Activated B cell treated with CpG ODN at 0.5 μM for 24 hours (primary cell): Measurements from ENCODE around the gene SLCO1C1. TPM values are rescaled to one million over a fixed set of nuclear protein-coding genes. Genes with fewer than 3 reads are reported as not detected.

Source experiments
- ATAC-seq: fragments of 200-7000 bp; cut with Tn5 transposase; one replicate; pipeline ENCODE4 v1.10.0; 2021; ENCODE audit warnings: low read depth, mild to moderate bottlenecking, moderate library complexity
- CTCF ChIA-PET: fragments of 350-600 bp; sonication (Branson Sonifier 250); formaldehyde crosslinking; loops from one replicate; lab custom pipeline; 2021; ENCODE audit warnings: antibody characterized with exemption; lab: Charles Lee
- POLR2A ChIA-PET: fragments of 350-600 bp; sonication (Branson Sonifier 250); formaldehyde crosslinking; loops from one replicate; lab custom pipeline; 2021; ENCODE audit warnings: antibody characterized with exemption; lab: Charles Lee
- DNase-seq: peaks from one replicate; pipeline ENCODE4 v3.0.0; 2022
- H3K27ac Mint-ChIP-seq: one replicate; pipeline ENCODE4 v1.8.0; 2020; ENCODE audit warnings: mixed read lengths
- H3K27me3 Mint-ChIP-seq: one replicate; pipeline ENCODE4 v1.8.0; 2021; ENCODE audit warnings: mixed read lengths
- H3K36me3 Mint-ChIP-seq: one replicate; pipeline ENCODE4 v1.8.0; 2021; ENCODE audit warnings: low read depth, mixed read lengths
- H3K4me1 Mint-ChIP-seq: one replicate; pipeline ENCODE4 v1.8.0; 2021; ENCODE audit warnings: mixed read lengths
- H3K4me3 Mint-ChIP-seq: one replicate; pipeline ENCODE4 v1.8.0; 2020; ENCODE audit warnings: mild to moderate bottlenecking, mixed read lengths
- H3K9me3 Mint-ChIP-seq: one replicate; pipeline ENCODE4 v1.8.0; 2020; ENCODE audit warnings: mixed read lengths
- CTCF ChIP-seq: fragments of 200-600 bp; IDR thresholded peaks from one replicate; pipeline ENCODE4 v1.8.0; 2022; ENCODE audit warnings: antibody characterized with exemption, mild to moderate bottlenecking
- intact Hi-C: fragments of 100-400 bp; cut with micrococcal nuclease; formaldehyde crosslinking; loops from one replicate; pipeline ENCODE4 v1.15.1; 2024
- total RNA-seq: library from RNA; stranded (reverse); gene quantifications from 2 replicates; pipeline ENCODE4 v1.2.3, GENCODE V29; 2022

SLCO1C1 gene
- total RNA-seq, 1 donor from 2014 or later = not detected

- Mint-ChIP-seq H3K27ac (no peak overlapping the region), H3K36me3 (no peaks in the 10 kb centered on the region), H3K4me1 (no peaks in the 10 kb centered on the region), H3K9me3 (peaks cover 11% of the 10 kb centered on the region), H3K27me3 (no peaks in the 10 kb centered on the region), H3K4me3 (no peak overlapping the region)
- intact Hi-C loops = no loop called here
- POLR2A ChIA-PET = no interaction called here
- ATAC-seq (no peak), DNase-seq (no peak)
- TF ChIP-seq CTCF = no peak
- CTCF ChIA-PET = no interaction called here
Measured at GRCh38 chr12:20681334-20681733, 13.8 kb upstream of the SLCO1C1 start.

GRCh38 chr12:20696181-20696905, 1.2 kb downstream of the SLCO1C1 start:
- H3K36me3 Mint-ChIP-seq = no peaks in the 10 kb centered on the region
- no peak for DNase-seq
- H3K4me3 Mint-ChIP-seq = no peak overlapping the region
- ChIA-PET POLR2A (no interaction called here), CTCF (no interaction called here)
- no peak for TF ChIP-seq CTCF
- H3K27me3 Mint-ChIP-seq = no peaks in the 10 kb centered on the region
- no peak for ATAC-seq
- peaks cover under 1% of the 10 kb centered on the region for H3K9me3 Mint-ChIP-seq
- no peak overlapping the region for H3K27ac Mint-ChIP-seq
- intact Hi-C loops = no loop called here
- H3K4me1 Mint-ChIP-seq = no peaks in the 10 kb centered on the region

GRCh38 chr12:20701106-20701505, 6.0 kb downstream of the SLCO1C1 start:
- no peak for DNase-seq
- Mint-ChIP-seq H3K36me3 (no peaks in the 10 kb centered on the region), H3K4me3 (no peak overlapping the region), H3K27me3 (no peaks in the 10 kb centered on the region), H3K9me3 (peaks cover 4% of the 10 kb centered on the region), H3K4me1 (no peaks in the 10 kb centered on the region), H3K27ac (no peak overlapping the region)
- POLR2A ChIA-PET = no interaction called here
- ATAC-seq = no peak
- CTCF ChIA-PET = no interaction called here
- intact Hi-C loops = no loop called here
- no peak for TF ChIP-seq CTCF

GRCh38 chr12:20704860-20705259, 9.7 kb downstream of the SLCO1C1 start:
- H3K27ac Mint-ChIP-seq = no peak overlapping the region
- CTCF ChIA-PET = no interaction called here
- no peak for TF ChIP-seq CTCF
- ATAC-seq = no peak
- no peaks in the 10 kb centered on the region for H3K36me3 Mint-ChIP-seq
- POLR2A ChIA-PET = no interaction called here
- no peaks in the 10 kb centered on the region for H3K4me1 Mint-ChIP-seq
- no peak for DNase-seq
- intact Hi-C loops = no loop called here
- no peaks in the 10 kb centered on the region for H3K27me3 Mint-ChIP-seq
- peaks cover 8% of the 10 kb centered on the region for H3K9me3 Mint-ChIP-seq
- H3K4me3 Mint-ChIP-seq = no peak overlapping the region

GRCh38 chr12:20711846-20712245, 16.7 kb downstream of the SLCO1C1 start:
- CTCF ChIA-PET = no interaction called here
- intact Hi-C loops = no loop called here

More at GRCh38 chr12:20711846-20712245, 16.7 kb downstream of the SLCO1C1 start:
- H3K9me3 Mint-ChIP-seq = peaks cover 4% of the 10 kb centered on the region
- ATAC-seq = no peak
- no peaks in the 10 kb centered on the region for H3K4me1 Mint-ChIP-seq
- DNase-seq = no peak
- no peaks in the 10 kb centered on the region for H3K27me3 Mint-ChIP-seq
- H3K36me3 Mint-ChIP-seq = no peaks in the 10 kb centered on the region
- POLR2A ChIA-PET = no interaction called here
- no peak overlapping the region for H3K27ac Mint-ChIP-seq
- TF ChIP-seq CTCF = no peak
- no peak overlapping the region for H3K4me3 Mint-ChIP-seq
